Measurements from ENCODE around the gene GATAD2A. TPM values are rescaled to one million over a fixed set of nuclear protein-coding genes. Genes with fewer than 3 reads are reported as not detected.

GATAD2A gene
- polyA plus RNA-seq, 1 donor (not counting 4 experiments of a cell fraction or from before 2014, with no cell fraction given): 28.4 TPM

- Histone ChIP-seq H2AFZ (ENCODE audit: control insufficient read depth, low read length) (no peak overlapping the region), H3K4me3 (ENCODE audit: control insufficient read depth in 2 of 3, extremely low read depth in 1 of 3, insufficient read depth in 2 of 3, low read depth in 1 of 3, low read length in 3 of 3) (no peak overlapping the region), H3K9me1 (ENCODE audit: control insufficient read depth, extremely low read depth, insufficient read depth, low read length) (no peaks in the 10 kb centered on the region), H3K27ac (ENCODE audit: control insufficient read depth, insufficient read depth, low read length) (no peak overlapping the region), H4K20me1 (ENCODE audit: control insufficient read depth, extremely low read depth, insufficient read depth, low read length) (no peaks in the 10 kb centered on the region), H3K4me2 (ENCODE audit: control insufficient read depth, extremely low read depth, insufficient read depth, low read depth, low read length) (no peak overlapping the region), H3K79me2 (ENCODE audit: control insufficient read depth, insufficient read depth, low read length) (no peaks in the 10 kb centered on the region), H3K4me1 (ENCODE audit: control insufficient read depth, extremely low read depth, insufficient read depth, low read length) (no peaks in the 10 kb centered on the region), H3K36me3 (ENCODE audit: control insufficient read depth in 2 of 2, extremely low read depth in 1 of 2, insufficient read depth in 2 of 2, low read length in 2 of 2) (no peaks in the 10 kb centered on the region), H3K9ac (ENCODE audit: control insufficient read depth, extremely low read depth, insufficient read depth, low read length) (no peak overlapping the region), H3K27me3 (ENCODE audit: control insufficient read depth, extremely low read depth, insufficient read depth, low read length) (peaks cover 27% of the 10 kb centered on the region), H3K9me3 (ENCODE audit: control insufficient read depth, low read depth, low read length) (no peaks in the 10 kb centered on the region)
- FAIRE-seq (no peak), DNase-seq (ENCODE audit: low read depth, low spot score) (no peak)
- dilution Hi-C loops (cut with MboI; ENCODE audit: extremely low pct_ligation_motif_present, low sequenced_read_pairs): no loop called here
- TF ChIP-seq, protein P1, sequence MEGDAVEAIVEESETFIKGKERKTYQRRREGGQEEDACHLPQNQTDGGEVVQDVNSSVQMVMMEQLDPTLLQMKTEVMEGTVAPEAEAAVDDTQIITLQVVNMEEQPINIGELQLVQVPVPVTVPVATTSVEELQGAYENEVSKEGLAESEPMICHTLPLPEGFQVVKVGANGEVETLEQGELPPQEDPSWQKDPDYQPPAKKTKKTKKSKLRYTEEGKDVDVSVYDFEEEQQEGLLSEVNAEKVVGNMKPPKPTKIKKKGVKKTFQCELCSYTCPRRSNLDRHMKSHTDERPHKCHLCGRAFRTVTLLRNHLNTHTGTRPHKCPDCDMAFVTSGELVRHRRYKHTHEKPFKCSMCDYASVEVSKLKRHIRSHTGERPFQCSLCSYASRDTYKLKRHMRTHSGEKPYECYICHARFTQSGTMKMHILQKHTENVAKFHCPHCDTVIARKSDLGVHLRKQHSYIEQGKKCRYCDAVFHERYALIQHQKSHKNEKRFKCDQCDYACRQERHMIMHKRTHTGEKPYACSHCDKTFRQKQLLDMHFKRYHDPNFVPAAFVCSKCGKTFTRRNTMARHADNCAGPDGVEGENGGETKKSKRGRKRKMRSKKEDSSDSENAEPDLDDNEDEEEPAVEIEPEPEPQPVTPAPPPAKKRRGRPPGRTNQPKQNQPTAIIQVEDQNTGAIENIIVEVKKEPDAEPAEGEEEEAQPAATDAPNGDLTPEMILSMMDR (optimal IDR thresholded peaks at IDR 0.05 in 1 of 3, IDR thresholded peaks at IDR 0.05 in 1 of 3, conservative IDR thresholded peaks at IDR 0.05 in 1 of 3; ENCODE audit: extremely low read depth in 1 of 3, insufficient read depth in 2 of 3, low read length in 3 of 3): no peak
- TF ChIP-seq EZH2 (IDR thresholded peaks at IDR 0.05; ENCODE audit: low read length): no peak
Observed at GRCh38 chr19:19550972-19551852, 145.7 kb downstream of the GATAD2A start.

DNA sequence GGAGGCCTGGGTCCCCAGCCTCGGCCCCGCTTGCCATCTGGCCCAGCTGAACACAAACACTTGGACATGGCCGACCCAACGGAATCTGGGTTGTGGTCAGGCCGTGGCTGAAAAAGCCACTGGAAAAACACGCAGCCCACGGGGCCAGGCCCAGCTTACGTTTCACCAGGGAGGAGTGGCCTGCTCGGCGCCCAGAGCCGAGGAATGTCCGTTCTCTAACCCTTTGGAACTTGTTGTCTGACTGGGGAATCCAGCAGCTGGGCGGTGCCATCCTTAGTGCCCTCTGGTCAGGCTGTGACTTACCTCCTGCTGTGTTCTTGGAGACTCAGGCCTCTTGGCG lies 146.3 kb downstream of the GATAD2A start:
- no peaks in the 10 kb centered on the region for H3K9me3 ChIP-seq (ENCODE audit: control insufficient read depth, low read depth, low read length)
- peaks cover 27% of the 10 kb centered on the region for H3K27me3 ChIP-seq (ENCODE audit: control insufficient read depth, extremely low read depth, insufficient read depth, low read length)
- no peaks in the 10 kb centered on the region for H4K20me1 ChIP-seq (ENCODE audit: control insufficient read depth, extremely low read depth, insufficient read depth, low read length)
- H3K9me1 ChIP-seq (ENCODE audit: control insufficient read depth, extremely low read depth, insufficient read depth, low read length): no peaks in the 10 kb centered on the region
- H3K9ac ChIP-seq (ENCODE audit: control insufficient read depth, extremely low read depth, insufficient read depth, low read length): no peak overlapping the region
- H3K4me1 ChIP-seq (ENCODE audit: control insufficient read depth, extremely low read depth, insufficient read depth, low read length): no peaks in the 10 kb centered on the region
- H3K36me3 ChIP-seq (ENCODE audit: control insufficient read depth in 2 of 2, extremely low read depth in 1 of 2, insufficient read depth in 2 of 2, low read length in 2 of 2): no peaks in the 10 kb centered on the region
- no peak overlapping the region for H2AFZ ChIP-seq (ENCODE audit: control insufficient read depth, low read length)
- no peak overlapping the region for H3K4me2 ChIP-seq (ENCODE audit: control insufficient read depth, extremely low read depth, insufficient read depth, low read depth, low read length)
- dilution Hi-C loops (cut with MboI; ENCODE audit: extremely low pct_ligation_motif_present, low sequenced_read_pairs): no loop called here
- no peak for DNase-seq (ENCODE audit: low read depth, low spot score)
- TF ChIP-seq EZH2 (IDR thresholded peaks at IDR 0.05; ENCODE audit: low read length): no peak
- TF ChIP-seq, protein P1 (optimal IDR thresholded peaks at IDR 0.05 in 1 of 3, IDR thresholded peaks at IDR 0.05 in 1 of 3, conservative IDR thresholded peaks at IDR 0.05 in 1 of 3; ENCODE audit: extremely low read depth in 1 of 3, insufficient read depth in 2 of 3, low read length in 3 of 3): no peak
- FAIRE-seq: no peak
- H3K4me3 ChIP-seq (ENCODE audit: control insufficient read depth in 2 of 3, extremely low read depth in 1 of 3, insufficient read depth in 2 of 3, low read depth in 1 of 3, low read length in 3 of 3): no peak overlapping the region
- H3K27ac ChIP-seq (ENCODE audit: control insufficient read depth, insufficient read depth, low read length): no peak overlapping the region
- no peaks in the 10 kb centered on the region for H3K79me2 ChIP-seq (ENCODE audit: control insufficient read depth, insufficient read depth, low read length)
